ENCODE data around the gene LAMC1. TPM values are rescaled to one million over a fixed set of nuclear protein-coding genes. Genes with fewer than 3 reads are reported as not detected.

Gene LAMC1
- total RNA-seq, 1 donor from 2014 or later = 164 TPM

DNA sequence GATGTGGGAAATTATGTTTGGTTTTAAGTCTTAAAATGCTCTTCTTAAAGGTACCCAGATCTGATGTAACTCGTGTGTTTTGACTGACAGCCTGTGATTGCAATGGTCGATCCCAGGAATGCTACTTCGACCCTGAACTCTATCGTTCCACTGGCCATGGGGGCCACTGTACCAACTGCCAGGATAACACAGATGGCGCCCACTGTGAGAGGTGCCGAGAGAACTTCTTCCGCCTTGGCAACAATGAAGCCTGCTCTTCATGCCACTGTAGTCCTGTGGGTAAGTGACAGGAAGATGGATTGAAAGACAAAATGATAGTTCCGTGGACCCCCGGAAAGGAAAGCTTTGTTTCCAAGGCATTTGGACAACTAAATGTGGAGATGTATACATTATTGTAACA is 91.2 kb downstream of the LAMC1 start:
- no peak overlapping the region for H3K27ac Mint-ChIP-seq

DNA sequence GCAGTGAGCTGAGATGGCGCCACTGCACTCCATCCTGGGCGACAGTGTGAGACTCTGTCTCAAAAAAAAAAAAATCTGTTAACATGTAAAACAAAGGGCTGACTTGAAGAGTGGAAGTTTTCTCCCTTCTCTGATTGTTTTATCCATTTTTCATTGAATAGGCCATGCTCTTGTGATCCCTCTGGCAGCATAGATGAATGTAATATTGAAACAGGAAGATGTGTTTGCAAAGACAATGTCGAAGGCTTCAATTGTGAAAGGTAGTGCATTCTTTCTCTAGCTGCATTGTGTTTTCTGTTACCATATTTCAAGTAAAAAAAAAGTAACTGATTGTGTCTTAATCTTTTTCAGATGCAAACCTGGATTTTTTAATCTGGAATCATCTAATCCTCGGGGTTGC is 93.2 kb downstream of the LAMC1 start:
- no peak overlapping the region for H3K4me3 Mint-ChIP-seq
- no peaks in the 10 kb centered on the region for H3K27me3 Mint-ChIP-seq
- peaks cover 5% of the 10 kb centered on the region for H3K4me1 Mint-ChIP-seq (ENCODE audit: unreplicated experiment)
- TF ChIP-seq, protein P1, sequence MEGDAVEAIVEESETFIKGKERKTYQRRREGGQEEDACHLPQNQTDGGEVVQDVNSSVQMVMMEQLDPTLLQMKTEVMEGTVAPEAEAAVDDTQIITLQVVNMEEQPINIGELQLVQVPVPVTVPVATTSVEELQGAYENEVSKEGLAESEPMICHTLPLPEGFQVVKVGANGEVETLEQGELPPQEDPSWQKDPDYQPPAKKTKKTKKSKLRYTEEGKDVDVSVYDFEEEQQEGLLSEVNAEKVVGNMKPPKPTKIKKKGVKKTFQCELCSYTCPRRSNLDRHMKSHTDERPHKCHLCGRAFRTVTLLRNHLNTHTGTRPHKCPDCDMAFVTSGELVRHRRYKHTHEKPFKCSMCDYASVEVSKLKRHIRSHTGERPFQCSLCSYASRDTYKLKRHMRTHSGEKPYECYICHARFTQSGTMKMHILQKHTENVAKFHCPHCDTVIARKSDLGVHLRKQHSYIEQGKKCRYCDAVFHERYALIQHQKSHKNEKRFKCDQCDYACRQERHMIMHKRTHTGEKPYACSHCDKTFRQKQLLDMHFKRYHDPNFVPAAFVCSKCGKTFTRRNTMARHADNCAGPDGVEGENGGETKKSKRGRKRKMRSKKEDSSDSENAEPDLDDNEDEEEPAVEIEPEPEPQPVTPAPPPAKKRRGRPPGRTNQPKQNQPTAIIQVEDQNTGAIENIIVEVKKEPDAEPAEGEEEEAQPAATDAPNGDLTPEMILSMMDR (conservative IDR thresholded peaks at IDR 0.05) = no peak
- DNase-seq (ENCODE audit: extremely low spot score, unreplicated experiment) = no peak
- H3K27ac Mint-ChIP-seq = no peak overlapping the region
- no peaks in the 10 kb centered on the region for H3K9me3 Mint-ChIP-seq
- H3K36me3 Mint-ChIP-seq = peaks cover 55% of the 10 kb centered on the region

More for the DNA sequence above, 91.2 kb downstream of the LAMC1 start:
- DNase-seq (ENCODE audit: extremely low spot score, unreplicated experiment) = no peak
- H3K4me1 Mint-ChIP-seq (ENCODE audit: unreplicated experiment) = peaks cover 5% of the 10 kb centered on the region
- H3K9me3 Mint-ChIP-seq = no peaks in the 10 kb centered on the region
- H3K27me3 Mint-ChIP-seq = no peaks in the 10 kb centered on the region
- peaks cover 59% of the 10 kb centered on the region for H3K36me3 Mint-ChIP-seq
- TF ChIP-seq, protein P1 (conservative IDR thresholded peaks at IDR 0.05) = no peak
- no peak overlapping the region for H3K4me3 Mint-ChIP-seq

DNA sequence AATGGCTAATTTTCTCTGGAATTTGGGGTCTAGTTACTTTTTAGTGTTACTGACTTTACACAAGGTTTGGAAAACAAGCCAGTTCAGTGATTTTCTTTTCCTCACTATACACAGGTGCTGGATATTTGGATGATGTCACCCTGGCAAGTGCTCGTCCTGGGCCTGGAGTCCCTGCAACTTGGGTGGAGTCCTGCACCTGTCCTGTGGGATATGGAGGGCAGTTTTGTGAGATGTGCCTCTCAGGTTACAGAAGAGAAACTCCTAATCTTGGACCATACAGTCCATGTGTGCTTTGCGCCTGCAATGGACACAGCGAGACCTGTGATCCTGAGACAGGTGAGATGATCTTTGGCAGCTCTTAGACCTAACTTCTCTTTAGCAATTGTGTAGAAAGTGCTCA is 98.4 kb downstream of the LAMC1 start:
- Mint-ChIP-seq H3K27ac (no peak overlapping the region), H3K27me3 (no peaks in the 10 kb centered on the region), H3K36me3 (peaks cover 53% of the 10 kb centered on the region), H3K4me1 (ENCODE audit: unreplicated experiment) (no peaks in the 10 kb centered on the region), H3K9me3 (no peaks in the 10 kb centered on the region), H3K4me3 (no peak overlapping the region)
- DNase-seq (ENCODE audit: extremely low spot score, unreplicated experiment) = no peak
- TF ChIP-seq, protein P1 (conservative IDR thresholded peaks at IDR 0.05) = no peak

DNA sequence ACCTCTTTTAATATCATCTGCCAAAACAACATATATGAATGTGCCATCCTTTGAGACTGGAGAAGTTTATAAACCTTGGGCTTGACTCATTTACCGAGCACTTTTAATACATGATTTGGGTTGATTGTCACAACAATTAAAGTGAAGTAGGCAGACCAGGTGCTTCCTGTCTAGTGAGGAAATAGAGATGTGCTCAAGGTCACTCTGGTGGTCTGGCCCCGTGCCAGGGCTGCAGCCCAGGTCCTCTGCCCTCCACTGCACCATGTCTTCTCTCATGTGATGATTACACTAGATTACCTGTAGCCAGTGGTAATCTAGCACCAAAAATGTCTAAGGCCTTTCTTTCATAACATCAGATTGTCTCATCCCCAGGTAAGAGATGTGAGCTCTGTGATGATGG is 101.0 kb downstream of the LAMC1 start:
- no peaks in the 10 kb centered on the region for H3K27me3 Mint-ChIP-seq
- TF ChIP-seq, protein P1 (conservative IDR thresholded peaks at IDR 0.05) = no peak
- no peak for DNase-seq (ENCODE audit: extremely low spot score, unreplicated experiment)
- H3K9me3 Mint-ChIP-seq = no peaks in the 10 kb centered on the region
- H3K27ac Mint-ChIP-seq = no peak overlapping the region
- no peaks in the 10 kb centered on the region for H3K4me1 Mint-ChIP-seq (ENCODE audit: unreplicated experiment)
- H3K36me3 Mint-ChIP-seq = peaks cover 48% of the 10 kb centered on the region
- no peak overlapping the region for H3K4me3 Mint-ChIP-seq

DNA sequence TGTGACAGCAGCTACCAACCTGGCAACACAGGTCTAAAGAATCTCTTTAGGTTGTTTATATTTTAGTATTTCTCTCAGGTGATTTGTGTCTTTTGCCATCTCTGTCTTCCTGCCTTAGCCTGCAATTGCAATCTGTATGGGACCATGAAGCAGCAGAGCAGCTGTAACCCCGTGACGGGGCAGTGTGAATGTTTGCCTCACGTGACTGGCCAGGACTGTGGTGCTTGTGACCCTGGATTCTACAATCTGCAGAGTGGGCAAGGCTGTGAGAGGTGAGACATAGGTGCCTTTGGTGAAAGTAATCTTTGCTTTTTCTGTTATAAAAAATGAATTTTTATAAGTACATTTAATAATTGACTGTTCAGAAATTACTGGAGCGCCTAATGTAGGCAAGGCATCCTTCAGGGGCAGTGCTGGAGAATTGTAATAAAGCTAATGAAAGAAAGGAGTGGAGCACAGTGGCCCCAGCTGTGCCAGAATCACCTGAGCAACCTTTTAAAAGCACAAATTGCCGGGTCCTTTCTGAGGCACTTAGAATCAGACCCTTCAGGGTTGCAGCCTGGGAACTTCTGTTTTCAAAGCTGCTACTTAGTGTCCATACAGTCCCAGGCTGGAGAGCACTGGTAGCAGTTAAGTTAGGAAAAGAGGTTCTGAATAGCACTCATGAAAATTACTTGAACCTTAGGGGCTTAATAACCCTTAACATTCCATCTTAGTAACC is 102.2 kb downstream of the LAMC1 start:
- Mint-ChIP-seq H3K4me1 (ENCODE audit: unreplicated experiment) (no peaks in the 10 kb centered on the region), H3K36me3 (peaks cover 51% of the 10 kb centered on the region), H3K27ac (no peak overlapping the region), H3K4me3 (no peak overlapping the region), H3K9me3 (no peaks in the 10 kb centered on the region), H3K27me3 (no peaks in the 10 kb centered on the region)
- TF ChIP-seq, protein P1 (conservative IDR thresholded peaks at IDR 0.05) = no peak
- DNase-seq (ENCODE audit: extremely low spot score, unreplicated experiment) = no peak
